Gastroesophageal sphincter (tissue), 4 donors: ENCODE data around the gene EPAS1. TPM values are rescaled to one million over a fixed set of nuclear protein-coding genes. Genes with fewer than 3 reads are reported as not detected.

Source experiments
- ATAC-seq: fragments of 150-250 bp; one replicate; pipeline ENCODE4 v1.9.1; 2016; ENCODE audit warnings: mild to moderate bottlenecking, moderate library complexity
- H3K27ac ChIP-seq, 4 donors: fragments of 200-600 bp; sonication (generic) in 3 of 4; 1 replicate in 3 of 4; 2 replicates in 1 of 4; pipeline ENCODE4 v1.5.1; 2016 to 2019
- H3K27me3 ChIP-seq: fragments of 200-600 bp; sonication (generic); one replicate; pipeline ENCODE4 v1.5.1; 2019
- H3K36me3 ChIP-seq, 2 donors: fragments of 200-600 bp; sonication (generic); one replicate each; pipeline ENCODE4 v1.5.1; 2019; ENCODE audit warnings: control low read depth in 1 of 2
- H3K4me1 ChIP-seq, 3 donors: fragments of 200-600 bp; sonication (generic); 1 replicate in 2 of 3; 2 replicates in 1 of 3; pipeline ENCODE4 v1.5.1; 2016 to 2019; ENCODE audit warnings: control low read depth in 2 of 3
- H3K4me3 ChIP-seq, 2 donors: fragments of 200-600 bp; sonication (generic); one replicate each; pipeline ENCODE4 v1.5.1; 2019; ENCODE audit warnings: mild to moderate bottlenecking in 1 of 2, moderate library complexity in 1 of 2
- H3K9me3 ChIP-seq, 3 donors: fragments of 200-600 bp; sonication (generic); one replicate each; pipeline ENCODE4 v1.5.1; 2017 to 2019; ENCODE audit warnings: control low read depth in 2 of 3
- CTCF ChIP-seq, 4 experiments: fragments of 200-600 bp in 2 of 4; fragments of 450-650 bp in 2 of 4; sonication (generic) in 1 of 4; IDR thresholded peaks; one replicate each; pipeline ENCODE4 v1.5.1; 2017 to 2019; ENCODE audit warnings: antibody characterized with exemption in 4 of 4, mild to moderate bottlenecking in 2 of 4, moderate library complexity in 2 of 4
- EP300 ChIP-seq: sonication (generic); formaldehyde crosslinking; IDR thresholded peaks from one replicate; pipeline ENCODE4 v1.6.1; 2017; ENCODE audit warnings: antibody characterized with exemption, mild to moderate bottlenecking
- POLR2A ChIP-seq, 2 donors: fragments of 450-650 bp; IDR thresholded peaks; one replicate each; pipeline ENCODE4 v1.6.1; 2017; ENCODE audit warnings: antibody characterized with exemption in 2 of 2, mild to moderate bottlenecking in 2 of 2, moderate library complexity in 1 of 2
- POLR2AphosphoS5 ChIP-seq: sonication (generic); formaldehyde crosslinking; IDR thresholded peaks from one replicate; pipeline ENCODE4 v1.6.1; 2017; ENCODE audit warnings: antibody characterized with exemption
- WGBS, 2 donors: methylation state at CpG; one replicate each; pipeline ENCODE4 v1.1.5; 2018; ENCODE audit warnings: low coverage in 1 of 2; 5-methylcytosine and 5-hydroxymethylcytosine counted together
- total RNA-seq, 4 donors: library from RNA; depleted of rRNA; stranded (reverse); fragments of >200 nt; gene quantifications; one replicate each; pipeline ENCODE4 v1.1.0, GENCODE V29; 2016

EPAS1 gene
- total RNA-seq, 4 donors from 2014 or later, result 101 to 152 (median 131) TPM

- 85 to 87% methylated on average over 8 to 9 of the region's 9 CpGs for WGBS, 2 donors
- H3K27ac ChIP-seq, result no peak overlapping the region
- peaks cover 0 to 16% (median 0%) of the 10 kb centered on the region in 3 donors for H3K4me1 ChIP-seq
- no peak for ATAC-seq
- peaks cover 0 to 50% of the 10 kb centered on the region in 2 donors for H3K36me3 ChIP-seq
- H3K4me3 ChIP-seq, result no peak overlapping the region
- TF ChIP-seq POLR2A (IDR thresholded peaks at IDR 0.05) (no peak), CTCF (IDR thresholded peaks at IDR 0.05) (no peak), POLR2AphosphoS5 (no peak), EP300 (no peak)
- H3K9me3 ChIP-seq, result no peaks in the 10 kb centered on the region
- no peaks in the 10 kb centered on the region for H3K27me3 ChIP-seq
Observed at GRCh38 chr2:46366668-46367052, 69.5 kb downstream of the EPAS1 start.

- peaks cover 0 to 16% (median 0%) of the 10 kb centered on the region in 3 donors for H3K4me1 ChIP-seq
- 74% methylated on average over 5 of the region's 6 CpGs; no CpG with 5 or more reads in 1 of the 2 donors for WGBS, 2 donors
- H3K9me3 ChIP-seq, result no peaks in the 10 kb centered on the region
- no peak for TF ChIP-seq POLR2A (IDR thresholded peaks at IDR 0.05)
- TF ChIP-seq POLR2AphosphoS5, result no peak
- no peak for TF ChIP-seq EP300
- no peak for TF ChIP-seq CTCF (IDR thresholded peaks at IDR 0.05)
- no peaks in the 10 kb centered on the region for H3K27me3 ChIP-seq
- H3K4me3 ChIP-seq, result no peak overlapping the region
- ATAC-seq, result no peak
- peaks cover 0 to 52% of the 10 kb centered on the region in 2 donors for H3K36me3 ChIP-seq
- H3K27ac ChIP-seq, result no peak overlapping the region
Observed at GRCh38 chr2:46367286-46367685, 70.1 kb downstream of the EPAS1 start.

GRCh38 chr2:46368401-46368800 lies 71.2 kb downstream of the EPAS1 start:
- H3K4me3 ChIP-seq, result no peak overlapping the region
- H3K27ac ChIP-seq, result no peak overlapping the region
- H3K36me3 ChIP-seq, result peaks cover 0 to 63% of the 10 kb centered on the region in 2 donors
- H3K4me1 ChIP-seq, result peaks cover 0 to 14% (median 0%) of the 10 kb centered on the region in 3 donors
- 79 to 86% methylated on average over 2 of the region's 2 CpGs for WGBS, 2 donors
- ATAC-seq, result no peak
- no peak for TF ChIP-seq POLR2A (IDR thresholded peaks at IDR 0.05)
- TF ChIP-seq EP300, result no peak
- TF ChIP-seq POLR2AphosphoS5, result no peak
- no peak for TF ChIP-seq CTCF (IDR thresholded peaks at IDR 0.05)
- peaks cover 0 to 3% (median 0%) of the 10 kb centered on the region in 3 donors for H3K9me3 ChIP-seq
- no peaks in the 10 kb centered on the region for H3K27me3 ChIP-seq

GRCh38 chr2:46369783-46370182 lies 72.6 kb downstream of the EPAS1 start:
- Histone ChIP-seq H3K9me3 (peaks cover 0 to 3% (median 0%) of the 10 kb centered on the region in 3 donors), H3K4me1 (peaks cover 0 to 7% (median 0%) of the 10 kb centered on the region in 3 donors), H3K27me3 (no peaks in the 10 kb centered on the region), H3K36me3 (peaks cover 0 to 72% of the 10 kb centered on the region in 2 donors), H3K27ac (no peak overlapping the region), H3K4me3 (no peak overlapping the region)
- TF ChIP-seq EP300 (no peak), POLR2AphosphoS5 (no peak), POLR2A (IDR thresholded peaks at IDR 0.05) (no peak), CTCF (IDR thresholded peaks at IDR 0.05) (no peak)
- 90% methylated on average over 2 of the region's 5 CpGs; no CpG with 5 or more reads in 1 of the 2 donors for WGBS, 2 donors
- ATAC-seq, result no peak

- Histone ChIP-seq H3K27me3 (no peaks in the 10 kb centered on the region), H3K4me1 (peaks cover 0 to 9% (median 0%) of the 10 kb centered on the region in 3 donors), H3K36me3 (peaks cover 0 to 89% of the 10 kb centered on the region in 2 donors), H3K27ac (no peak overlapping the region), H3K9me3 (peaks cover 0 to 3% (median 0%) of the 10 kb centered on the region in 3 donors), H3K4me3 (no peak overlapping the region)
- 90 to 92% methylated on average over 1 of the region's 1 CpG for WGBS, 2 donors
- TF ChIP-seq CTCF (IDR thresholded peaks at IDR 0.05) (no peak), POLR2AphosphoS5 (no peak), EP300 (no peak), POLR2A (IDR thresholded peaks at IDR 0.05) (no peak)
- no peak for ATAC-seq
Observed at GRCh38 chr2:46371854-46372253, 74.6 kb downstream of the EPAS1 start.
